Pancreas (tissue), 10 donors: ENCODE measurements around the gene GOLGA8S. TPM values are rescaled to one million over a fixed set of nuclear protein-coding genes. Genes with fewer than 3 reads are reported as not detected.
"Not testable (repeated sequence)": the region's sequence is repeated elsewhere in the genome, so short reads cannot be mapped to it uniquely, and the experiment has no call there.

Experiments used
- ATAC-seq, 4 donors: fragments of 200-7000 bp; cut with Tn5 transposase; one replicate each; pipeline versions ENCODE4 v1.8.0 to v1.9.1; 2020; ENCODE audit warnings: mild to moderate bottlenecking in 4 of 4, moderate library complexity in 4 of 4
- DNase-seq, 6 donors: peaks; one replicate each; pipeline ENCODE4 v3.0.0-alpha.2; 2020
- FAIRE-seq: peaks from 2 replicates; lab custom pipeline; 2012; peaks lifted over from hg19 to GRCh38; lab: Jason Lieb, UNC
- H3K27ac ChIP-seq, 4 donors: fragments of 200-600 bp; sonication (generic); 1 replicate in 3 of 4; 2 replicates in 1 of 4; pipeline versions ENCODE4 v1.5.0 to v1.8.0; 2020
- H3K27me3 ChIP-seq, 4 donors: fragments of 200-600 bp; one replicate each; pipeline ENCODE4 v1.8.0; 2021
- H3K36me3 ChIP-seq, 3 donors: fragments of 200-600 bp; sonication (generic) in 1 of 3; one replicate each; pipeline versions ENCODE4 v1.5.0 to v1.8.0; 2020 to 2021
- H3K4me1 ChIP-seq, 3 donors: fragments of 200-600 bp; one replicate each; pipeline ENCODE4 v1.8.0; 2021
- H3K4me3 ChIP-seq, 4 donors: fragments of 200-600 bp; sonication (generic) in 2 of 4; one replicate each; pipeline versions ENCODE4 v1.5.0 to v1.8.0; 2020 to 2021
- H3K9me3 ChIP-seq, 4 donors: fragments of 200-600 bp; one replicate each; pipeline ENCODE4 v1.8.0; 2021
- CTCF ChIP-seq, 4 donors: fragments of 200-600 bp; sonication (generic) in 3 of 4; IDR thresholded peaks; one replicate each; pipeline versions ENCODE4 v1.5.0 to v1.8.0; 2021; ENCODE audit warnings: antibody characterized with exemption in 4 of 4
- WGBS, 2 donors: extraction: QIAGEN DNeasy Blood & Tissue Kit; methylation state at CpG; one replicate each; pipeline ENCODE4 v1.1.7; 2013; 5-methylcytosine and 5-hydroxymethylcytosine counted together
- intact Hi-C, 3 donors: fragments of 100-400 bp; cut with DNase I; formaldehyde crosslinking; loops; one replicate each; pipeline versions ENCODE4 v1.11.1 to v1.14.2; 2022
- polyA plus RNA-seq, 2 donors: library from polyadenylated mRNA; stranded (reverse); fragments of 200-250 nt; gene quantifications; one replicate each; pipeline ENCODE4 v1.2.3, GENCODE V29; 2013
- total RNA-seq, 6 donors: library from RNA; stranded (reverse); fragmentation: NEBNext Ultra II Directional in 4 of 6; extraction: Animal tissue kit (Norgen Biotek cat#: 25700) in 4 of 6; gene quantifications; one replicate each; pipeline versions ENCODE4 v1.2.1 to v1.2.4, GENCODE V29; 2021 to 2023
- donor health status: healthy with polysubstance abuse.
- donor health status: DM: no; HTN: no; CAD: no; lungs with moderate emphysema.
- donor health status: DM: no; HTN: no; CAD: no.
- donor health status: control.
- donor health status: control.
- donor health status: Bipolar disorder and iron deficiency.
- donor health status: DM: yes; HTN: yes; CAD: no.
- donor health status: DM: no; HTN: no; CAD: no.
- donor health status: DM: no; HTN: no; CAD: no.
- donor health status: DM: yes; HTN: yes; CAD: no.

The GOLGA8S gene
- total and polyA plus RNA-seq, 8 donors = 0.21 to 1.6 (median 0.88) TPM

DNA sequence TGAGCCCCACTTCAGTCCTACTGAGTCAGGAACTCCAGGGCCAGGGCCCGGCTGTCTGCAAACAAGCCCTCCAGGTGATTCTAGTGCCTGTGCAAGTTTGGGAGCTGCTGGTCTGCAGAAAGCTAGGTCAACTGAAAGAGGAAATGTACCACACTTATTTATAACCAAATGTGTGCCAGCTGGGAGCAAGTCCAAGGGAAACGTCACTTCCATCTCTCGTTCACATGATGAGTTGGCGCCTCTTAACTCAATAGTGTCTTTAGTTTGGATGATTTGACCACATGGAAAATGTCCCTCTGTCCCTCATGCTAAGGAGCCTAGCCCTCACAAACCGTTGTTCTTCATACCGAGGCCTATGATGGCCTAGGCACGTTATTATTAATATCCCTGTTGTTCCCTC lies 43.2 kb downstream of the GOLGA8S start:
- WGBS, 2 donors = 60 to 76% methylated on average over 7 of the region's 7 CpGs

GRCh38 chr15:23398357-23398756 lies 43.8 kb downstream of the GOLGA8S start:
- FAIRE-seq, H3K27ac ChIP-seq, DNase-seq, H3K4me3 ChIP-seq, H3K9me3 ChIP-seq, intact Hi-C loops, H3K27me3 ChIP-seq, ATAC-seq, H3K4me1 ChIP-seq, H3K36me3 ChIP-seq: not testable (repeated sequence)
- 87 to 90% methylated on average over 4 of the region's 4 CpGs for WGBS, 2 donors

More for the DNA sequence above, 43.2 kb downstream of the GOLGA8S start:
- no peaks in the 10 kb centered on the region for H3K27me3 ChIP-seq
- H3K36me3 ChIP-seq = no peaks in the 10 kb centered on the region
- no peak for TF ChIP-seq CTCF (IDR thresholded peaks at IDR 0.05)
- H3K4me1 ChIP-seq = no peaks in the 10 kb centered on the region
- no peak for ATAC-seq
- H3K4me3 ChIP-seq = no peak overlapping the region
- DNase-seq = no peak
- no peak overlapping the region for H3K27ac ChIP-seq
- H3K9me3 ChIP-seq = no peaks in the 10 kb centered on the region
- intact Hi-C loops = no loop called here
- FAIRE-seq = no peak

GRCh38 chr15:23399207-23399606 lies 44.7 kb downstream of the GOLGA8S start:
- H3K9me3 ChIP-seq, H3K27me3 ChIP-seq, FAIRE-seq, H3K4me1 ChIP-seq, intact Hi-C loops, H3K27ac ChIP-seq, H3K4me3 ChIP-seq, ATAC-seq, H3K36me3 ChIP-seq, DNase-seq: not testable (repeated sequence)
- 62 to 65% methylated on average over 5 of the region's 5 CpGs for WGBS, 2 donors

DNA sequence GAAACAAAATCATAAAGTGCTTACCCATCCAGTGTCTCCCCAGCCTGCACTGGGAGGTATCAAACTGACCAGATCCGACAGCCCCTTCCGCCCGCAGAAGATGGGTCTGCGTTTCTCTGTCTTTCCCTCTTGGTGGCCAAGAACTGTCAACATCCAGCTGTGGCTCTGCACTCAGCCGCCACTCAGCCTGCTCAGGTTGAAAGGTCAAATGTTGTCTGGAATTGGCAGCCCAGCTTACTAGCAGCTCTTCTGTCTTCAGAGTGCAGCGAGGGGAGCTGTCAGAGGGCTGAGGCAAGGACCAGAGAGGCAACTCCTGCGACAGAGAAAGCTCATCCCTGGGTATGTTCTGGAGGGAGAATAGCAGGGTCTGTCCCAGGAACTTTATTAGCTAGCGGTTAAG lies 47.1 kb downstream of the GOLGA8S start:
- Histone ChIP-seq H3K4me1 (no peaks in the 10 kb centered on the region), H3K9me3 (no peaks in the 10 kb centered on the region), H3K27ac (no peak overlapping the region), H3K36me3 (no peaks in the 10 kb centered on the region), H3K27me3 (no peaks in the 10 kb centered on the region), H3K4me3 (no peak overlapping the region)
- WGBS, 2 donors = 42 to 49% methylated on average over 8 of the region's 8 CpGs
- DNase-seq = no peak
- no peak for FAIRE-seq
- no peak for TF ChIP-seq CTCF (IDR thresholded peaks at IDR 0.05)
- no peak for ATAC-seq
- intact Hi-C loops = no loop called here

DNA sequence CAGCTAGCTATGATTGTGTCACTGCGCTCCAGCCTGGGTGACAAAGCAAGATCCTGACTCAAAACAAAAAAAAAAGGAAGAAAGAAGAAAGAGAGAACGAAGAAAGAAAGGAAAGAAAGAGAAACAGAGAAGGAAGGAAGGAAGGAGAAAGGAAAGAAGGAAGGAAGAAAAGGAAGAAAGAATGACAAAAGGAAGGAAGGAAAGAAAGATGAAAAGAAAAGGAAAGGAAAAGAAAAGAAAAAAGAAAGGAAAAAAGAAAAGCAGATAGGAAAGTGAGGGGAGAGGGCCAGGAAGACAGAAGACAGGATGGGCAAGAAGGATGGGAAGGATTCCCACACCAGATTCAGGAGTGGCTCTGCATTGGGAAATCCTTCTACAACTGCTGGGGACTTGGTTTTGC lies 47.6 kb downstream of the GOLGA8S start:
- Histone ChIP-seq H3K9me3 (no peaks in the 10 kb centered on the region), H3K4me3 (no peak overlapping the region), H3K27me3 (no peaks in the 10 kb centered on the region), H3K27ac (no peak overlapping the region), H3K36me3 (no peaks in the 10 kb centered on the region), H3K4me1 (no peaks in the 10 kb centered on the region)
- DNase-seq (no peak), ATAC-seq (no peak), FAIRE-seq (no peak)
- no peak for TF ChIP-seq CTCF (IDR thresholded peaks at IDR 0.05)
- intact Hi-C loops = no loop called here
- WGBS, 2 donors = 62 to 68% methylated on average over 2 of the region's 2 CpGs

GRCh38 chr15:23402544-23402943 lies 48.0 kb downstream of the GOLGA8S start:
- Histone ChIP-seq H3K4me3 (no peak overlapping the region), H3K36me3 (no peaks in the 10 kb centered on the region), H3K27me3 (no peaks in the 10 kb centered on the region), H3K9me3 (no peaks in the 10 kb centered on the region), H3K4me1 (no peaks in the 10 kb centered on the region), H3K27ac (no peak overlapping the region)
- ATAC-seq (no peak), FAIRE-seq (no peak), DNase-seq (no peak)
- intact Hi-C loops = no loop called here
- no peak for TF ChIP-seq CTCF (IDR thresholded peaks at IDR 0.05)
- 47 to 55% methylated on average over 5 of the region's 5 CpGs for WGBS, 2 donors
